Panc1 (cell line): ENCODE results near the gene DNAJC2.
"Not testable (repeated sequence)": the region's sequence is repeated elsewhere in the genome, so short reads cannot be mapped to it uniquely, and the experiment has no call there.

Experiments used
- POLR2AphosphoS5 ChIP-seq: IDR thresholded peaks from 2 replicates; pipeline ENCODE4 v1.6.1; 2012; ENCODE audit warnings: mild to moderate bottlenecking, low read depth, low read length, moderate library complexity
- REST ChIP-seq, 2 experiments: IDR thresholded peaks; 2 replicates each; pipeline ENCODE4 v1.6.1; 2011 to 2012; ENCODE audit warnings: low read depth in 2 of 2, control low read depth in 1 of 2, low read length in 1 of 2, mild to moderate bottlenecking in 1 of 2, moderate library complexity in 1 of 2; ENCODE audit not compliant: insufficient read depth in 1 of 2
- SIN3A ChIP-seq: IDR thresholded peaks from 2 replicates; pipeline ENCODE4 v1.6.1; 2012; ENCODE audit warnings: low read depth, mild to moderate bottlenecking, low read length, moderate library complexity, borderline replicate concordance; ENCODE audit not compliant: insufficient read depth
- TCF7L2 ChIP-seq: IDR thresholded peaks from 2 replicates; pipeline ENCODE4 v1.6.1; 2011; ENCODE audit warnings: mild to moderate bottlenecking, low read depth, low read length, inconsistent platforms
- TF ChIP-seq, protein P1 (sequence below): fragments of 450-650 bp; IDR thresholded peaks from 2 replicates; pipeline ENCODE4 v1.5.1; 2017; ENCODE audit warnings: mild to moderate bottlenecking

- TF ChIP-seq, protein P1, sequence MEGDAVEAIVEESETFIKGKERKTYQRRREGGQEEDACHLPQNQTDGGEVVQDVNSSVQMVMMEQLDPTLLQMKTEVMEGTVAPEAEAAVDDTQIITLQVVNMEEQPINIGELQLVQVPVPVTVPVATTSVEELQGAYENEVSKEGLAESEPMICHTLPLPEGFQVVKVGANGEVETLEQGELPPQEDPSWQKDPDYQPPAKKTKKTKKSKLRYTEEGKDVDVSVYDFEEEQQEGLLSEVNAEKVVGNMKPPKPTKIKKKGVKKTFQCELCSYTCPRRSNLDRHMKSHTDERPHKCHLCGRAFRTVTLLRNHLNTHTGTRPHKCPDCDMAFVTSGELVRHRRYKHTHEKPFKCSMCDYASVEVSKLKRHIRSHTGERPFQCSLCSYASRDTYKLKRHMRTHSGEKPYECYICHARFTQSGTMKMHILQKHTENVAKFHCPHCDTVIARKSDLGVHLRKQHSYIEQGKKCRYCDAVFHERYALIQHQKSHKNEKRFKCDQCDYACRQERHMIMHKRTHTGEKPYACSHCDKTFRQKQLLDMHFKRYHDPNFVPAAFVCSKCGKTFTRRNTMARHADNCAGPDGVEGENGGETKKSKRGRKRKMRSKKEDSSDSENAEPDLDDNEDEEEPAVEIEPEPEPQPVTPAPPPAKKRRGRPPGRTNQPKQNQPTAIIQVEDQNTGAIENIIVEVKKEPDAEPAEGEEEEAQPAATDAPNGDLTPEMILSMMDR, result not testable (repeated sequence)
- not testable (repeated sequence) for TF ChIP-seq POLR2AphosphoS5; TCF7L2; REST (IDR thresholded peaks at IDR 0.05; ENCODE audit: insufficient read depth in 1 of 2, low read depth in 2 of 2, low read length in 1 of 2); SIN3A
Observed at GRCh38 chr7:103266229-103266628, 78.3 kb downstream of the DNAJC2 start.
